Dendritic cell treated with granulocyte-macrophage colony-stimulating factor and Interleukin-4, amounts not matched to agents 40 ng/mL and 50 ng/mL, for 4 days (primary cell): Measurements from ENCODE around the gene CCDC172.

ENCODE experiments used
- H3K27ac Mint-ChIP-seq: one replicate; pipeline ENCODE4 v1.8.0; 2022; ENCODE audit warnings: mild to moderate bottlenecking, mixed read lengths
- H3K27me3 Mint-ChIP-seq: one replicate; pipeline ENCODE4 v1.8.0; 2022; ENCODE audit warnings: mild to moderate bottlenecking, mixed read lengths
- H3K36me3 Mint-ChIP-seq: one replicate; pipeline ENCODE4 v1.8.0; 2022; ENCODE audit warnings: low read depth, mixed read lengths
- H3K4me1 Mint-ChIP-seq: one replicate; pipeline ENCODE4 v1.8.0; 2022; ENCODE audit warnings: low read depth, mixed read lengths
- H3K4me3 Mint-ChIP-seq: one replicate; pipeline ENCODE4 v1.8.0; 2022; ENCODE audit warnings: mild to moderate bottlenecking, moderate library complexity, mixed read lengths
- H3K9me3 Mint-ChIP-seq: one replicate; pipeline ENCODE4 v1.8.0; 2022; ENCODE audit warnings: mixed read lengths
- intact Hi-C: fragments of 100-400 bp; cut with micrococcal nuclease; formaldehyde crosslinking; loops from one replicate; pipeline ENCODE4 v1.15.0; 2022

Gene CCDC172

DNA sequence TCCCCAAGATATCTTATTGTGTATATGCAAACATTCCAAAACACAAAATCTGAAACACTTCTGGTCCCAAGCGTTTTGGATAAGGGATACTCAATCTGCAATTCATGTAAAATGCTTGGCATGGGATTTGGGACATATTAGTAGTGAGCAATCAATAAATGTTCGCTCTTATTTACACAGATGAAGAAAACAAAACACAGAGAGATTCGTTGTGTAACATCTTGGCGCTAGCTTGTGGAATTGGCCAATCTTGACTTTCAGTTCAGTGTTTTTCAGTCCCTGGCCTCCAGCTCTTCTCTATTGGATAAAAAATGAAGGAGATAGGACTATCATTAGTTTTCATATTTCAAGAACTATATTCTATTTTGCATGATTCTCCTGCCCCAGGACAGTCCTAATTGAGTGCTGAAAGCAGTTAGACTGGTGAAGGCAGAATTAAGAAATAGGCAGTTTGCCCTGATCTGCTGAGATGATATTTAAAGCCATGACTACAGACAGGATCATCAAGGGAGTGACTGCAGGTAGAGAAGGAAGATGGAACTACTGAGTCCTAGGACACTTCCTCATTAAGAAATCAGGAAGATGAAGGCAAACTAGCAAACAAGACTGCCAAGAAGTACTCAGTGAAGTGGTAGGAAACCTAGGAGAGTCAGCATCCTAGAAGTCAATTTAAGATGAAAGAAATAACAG is 105.2 kb downstream of the CCDC172 start:
- intact Hi-C loops: no loop called here
- no peaks in the 10 kb centered on the region for H3K9me3 Mint-ChIP-seq
- no peaks in the 10 kb centered on the region for H3K4me1 Mint-ChIP-seq
- no peak overlapping the region for H3K4me3 Mint-ChIP-seq
- no peak overlapping the region for H3K27ac Mint-ChIP-seq
- H3K27me3 Mint-ChIP-seq: no peaks in the 10 kb centered on the region
- no peaks in the 10 kb centered on the region for H3K36me3 Mint-ChIP-seq
